OCI-LY3 (cell line): ENCODE data around the gene PEPD.

Source experiments
- EZH2phosphoT487 ChIP-seq: fragments of 200-600 bp; shearing (Covaris generic); IDR thresholded peaks from 2 replicates; pipeline ENCODE4 v1.6.1; 2018; ENCODE audit warnings: antibody characterized with exemption, mixed run types, low read depth
- TF ChIP-seq, protein P1 (sequence below): fragments of 200-600, 300-600 bp; sonication (generic); IDR thresholded peaks from 2 replicates; pipeline ENCODE4 v1.5.1; 2014; ENCODE audit warnings: antibody characterized with exemption, low read length, low read depth

DNA sequence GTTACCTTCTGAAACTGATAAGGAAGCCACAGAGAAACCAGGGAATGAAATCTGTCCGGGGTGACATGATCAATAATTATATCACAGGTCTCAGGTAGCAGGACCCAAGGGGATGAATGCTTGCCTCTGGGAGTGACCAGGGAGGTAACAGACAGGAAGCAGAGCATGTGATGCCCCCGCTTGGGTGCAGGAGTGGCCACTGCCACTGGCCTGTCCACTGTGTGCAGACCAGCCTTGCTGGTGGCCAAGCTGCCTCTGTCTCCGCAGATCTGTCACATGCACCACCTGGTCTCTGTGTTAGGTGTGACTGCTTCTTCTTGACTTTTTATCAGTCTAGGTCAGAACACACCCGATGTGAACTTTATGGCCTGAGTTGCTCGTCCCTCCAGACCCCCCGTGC lies 71.8 kb downstream of the PEPD start:
- TF ChIP-seq, protein P1, sequence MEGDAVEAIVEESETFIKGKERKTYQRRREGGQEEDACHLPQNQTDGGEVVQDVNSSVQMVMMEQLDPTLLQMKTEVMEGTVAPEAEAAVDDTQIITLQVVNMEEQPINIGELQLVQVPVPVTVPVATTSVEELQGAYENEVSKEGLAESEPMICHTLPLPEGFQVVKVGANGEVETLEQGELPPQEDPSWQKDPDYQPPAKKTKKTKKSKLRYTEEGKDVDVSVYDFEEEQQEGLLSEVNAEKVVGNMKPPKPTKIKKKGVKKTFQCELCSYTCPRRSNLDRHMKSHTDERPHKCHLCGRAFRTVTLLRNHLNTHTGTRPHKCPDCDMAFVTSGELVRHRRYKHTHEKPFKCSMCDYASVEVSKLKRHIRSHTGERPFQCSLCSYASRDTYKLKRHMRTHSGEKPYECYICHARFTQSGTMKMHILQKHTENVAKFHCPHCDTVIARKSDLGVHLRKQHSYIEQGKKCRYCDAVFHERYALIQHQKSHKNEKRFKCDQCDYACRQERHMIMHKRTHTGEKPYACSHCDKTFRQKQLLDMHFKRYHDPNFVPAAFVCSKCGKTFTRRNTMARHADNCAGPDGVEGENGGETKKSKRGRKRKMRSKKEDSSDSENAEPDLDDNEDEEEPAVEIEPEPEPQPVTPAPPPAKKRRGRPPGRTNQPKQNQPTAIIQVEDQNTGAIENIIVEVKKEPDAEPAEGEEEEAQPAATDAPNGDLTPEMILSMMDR: no peak
- TF ChIP-seq EZH2phosphoT487: no peak
